Measurements from ENCODE around the gene MATCAP1.

The MATCAP1 gene

GRCh38 chr16:67183627-67184452 is at the start of gene MATCAP1:
MATCAP1 (minus strand) TSS chr16:67183963; CDS start chr16:67180610, 3,353 bp downstream.
- peak; percentile 76 to 98 (median 92) for DNase-seq

GRCh38 chr16:67230809-67231660 is 47.3 kb upstream of the MATCAP1 start:
- no peak for DNase-seq

GRCh38 chr16:67229906-67230808 is 46.4 kb upstream of the MATCAP1 start:
- DNase-seq = no peak

- no peak for DNase-seq
Observed at GRCh38 chr16:67228905-67229304, 45.1 kb upstream of the MATCAP1 start.

GRCh38 chr16:67228034-67228785 is 44.4 kb upstream of the MATCAP1 start:
- no peak for DNase-seq

- no peak for DNase-seq
Observed at GRCh38 chr16:67227567-67227921, 43.8 kb upstream of the MATCAP1 start.

GRCh38 chr16:67226804-67227566 is 43.2 kb upstream of the MATCAP1 start, which contains the start of gene TMEM208:
TMEM208 (plus strand) TSS chr16:67227130; CDS start chr16:67227219, 89 bp downstream.
- DNase-seq = peak; percentile 72 to 98 (median 92)

- DNase-seq = no peak
Observed at GRCh38 chr16:67226295-67226803, 42.6 kb upstream of the MATCAP1 start.

- DNase-seq = no peak
Observed at GRCh38 chr16:67223992-67224391, 40.2 kb upstream of the MATCAP1 start.

- DNase-seq = peak in 4 of 51 donors; percentile 3 to 26 (median 12)
Observed at GRCh38 chr16:67216612-67217490, 33.1 kb upstream of the MATCAP1 start.

- no peak for DNase-seq
Observed at GRCh38 chr16:67215706-67216105, 31.9 kb upstream of the MATCAP1 start.

GRCh38 chr16:67213197-67214019 is 29.6 kb upstream of the MATCAP1 start:
- no peak for DNase-seq

GRCh38 chr16:67212766-67213165 is 29.0 kb upstream of the MATCAP1 start:
- DNase-seq = no peak

- no peak for DNase-seq
Observed at GRCh38 chr16:67211674-67212073, 27.9 kb upstream of the MATCAP1 start.

- no peak for DNase-seq
Observed at GRCh38 chr16:67210069-67210937, 26.5 kb upstream of the MATCAP1 start.

GRCh38 chr16:67209565-67209964 is 25.8 kb upstream of the MATCAP1 start:
- no peak for DNase-seq
